ENCODE results near the gene UBXN4.
"Not testable (repeated sequence)": the region's sequence is repeated elsewhere in the genome, so short reads cannot be mapped to it uniquely, and the experiment has no call there.

The UBXN4 gene

DNA sequence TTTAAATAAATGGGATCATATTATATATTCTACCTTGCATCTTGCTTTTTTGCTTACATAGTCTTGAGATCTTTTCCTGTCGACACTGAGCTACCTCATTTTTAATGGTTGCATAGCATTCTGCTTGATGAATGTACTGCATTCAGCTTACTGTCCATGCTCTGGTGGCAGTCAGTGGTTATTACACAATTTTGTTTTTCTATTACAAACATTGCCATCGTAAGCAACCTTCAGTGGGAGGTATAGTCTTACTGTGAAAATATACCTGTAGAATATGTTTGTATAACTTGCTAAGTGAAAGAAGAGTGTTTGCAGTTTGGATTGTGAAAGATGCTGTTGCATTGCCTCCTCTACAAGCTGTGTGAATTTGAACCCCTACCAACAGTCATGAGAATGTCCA is 43.4 kb downstream of the UBXN4 start:
- no peaks in the 10 kb centered on the region for H3K27me3 Mint-ChIP-seq
- H3K9me3 Mint-ChIP-seq: no peaks in the 10 kb centered on the region
- H3K36me3 Mint-ChIP-seq (ENCODE audit: low read depth): peaks cover 84% of the 10 kb centered on the region
- H3K4me3 Mint-ChIP-seq: no peak overlapping the region
- no peak for DNase-seq
- H3K4me1 Mint-ChIP-seq (ENCODE audit: low read depth): no peaks in the 10 kb centered on the region
- H3K27ac Mint-ChIP-seq: no peak overlapping the region

- H3K4me1 Mint-ChIP-seq (ENCODE audit: low read depth): peaks cover under 1% of the 10 kb centered on the region
- no peak for DNase-seq
- no peaks in the 10 kb centered on the region for H3K9me3 Mint-ChIP-seq
- no peak overlapping the region for H3K4me3 Mint-ChIP-seq
- peaks cover 66% of the 10 kb centered on the region for H3K36me3 Mint-ChIP-seq (ENCODE audit: low read depth)
- no peaks in the 10 kb centered on the region for H3K27me3 Mint-ChIP-seq
- no peak overlapping the region for H3K27ac Mint-ChIP-seq
Observed at GRCh38 chr2:135786823-135787222, 45.2 kb downstream of the UBXN4 start.

- no peaks in the 10 kb centered on the region for H3K27me3 Mint-ChIP-seq
- H3K9me3 Mint-ChIP-seq: no peaks in the 10 kb centered on the region
- H3K27ac Mint-ChIP-seq: no peak overlapping the region
- peaks cover 30% of the 10 kb centered on the region for H3K36me3 Mint-ChIP-seq (ENCODE audit: low read depth)
- peaks cover 23% of the 10 kb centered on the region for H3K4me1 Mint-ChIP-seq (ENCODE audit: low read depth)
- DNase-seq: no peak
- H3K4me3 Mint-ChIP-seq: no peak overlapping the region
Observed at GRCh38 chr2:135790423-135790822, 48.8 kb downstream of the UBXN4 start.

DNA sequence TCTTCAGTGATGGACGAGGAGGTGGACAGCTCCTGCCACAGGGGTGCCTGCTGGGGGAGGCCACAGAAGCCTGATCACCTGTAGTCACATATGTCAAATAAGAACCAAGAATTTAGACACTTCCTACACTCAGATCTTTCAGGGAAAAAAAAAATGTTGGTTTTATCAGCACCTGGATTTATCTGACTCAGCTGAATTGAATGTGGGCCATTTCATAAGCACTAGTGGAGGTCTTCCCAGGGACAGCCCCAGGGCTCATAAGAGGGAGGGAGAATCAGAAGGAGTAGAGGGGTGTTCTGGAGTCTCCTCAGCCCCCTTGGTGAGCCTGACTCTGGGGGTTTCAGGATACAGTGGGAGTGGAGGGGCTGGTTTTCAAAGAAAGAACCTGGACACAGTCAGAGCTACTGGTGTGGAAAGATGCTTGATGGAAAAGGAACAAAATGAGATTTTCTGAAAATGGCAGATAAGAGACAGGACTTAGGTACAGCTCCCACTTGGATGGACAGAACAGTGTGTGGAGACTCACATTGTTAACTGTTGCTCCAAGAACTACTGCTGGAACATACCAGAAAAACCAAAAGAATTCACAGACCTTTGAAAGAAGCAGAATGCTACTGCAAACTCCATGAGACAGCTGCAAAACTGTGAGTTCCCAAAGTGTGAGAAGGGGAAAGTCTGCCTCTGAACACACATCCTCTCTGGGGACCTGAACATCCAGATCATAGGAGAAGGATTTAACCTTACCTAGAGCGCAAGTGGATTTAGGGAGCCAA is 49.9 kb downstream of the UBXN4 start:
- no peaks in the 10 kb centered on the region for H3K9me3 Mint-ChIP-seq
- H3K4me1 Mint-ChIP-seq (ENCODE audit: low read depth): peaks cover 23% of the 10 kb centered on the region
- peaks cover 19% of the 10 kb centered on the region for H3K36me3 Mint-ChIP-seq (ENCODE audit: low read depth)
- no peaks in the 10 kb centered on the region for H3K27me3 Mint-ChIP-seq
- DNase-seq: no peak
- no peak overlapping the region for H3K4me3 Mint-ChIP-seq
- H3K27ac Mint-ChIP-seq: no peak overlapping the region

DNA sequence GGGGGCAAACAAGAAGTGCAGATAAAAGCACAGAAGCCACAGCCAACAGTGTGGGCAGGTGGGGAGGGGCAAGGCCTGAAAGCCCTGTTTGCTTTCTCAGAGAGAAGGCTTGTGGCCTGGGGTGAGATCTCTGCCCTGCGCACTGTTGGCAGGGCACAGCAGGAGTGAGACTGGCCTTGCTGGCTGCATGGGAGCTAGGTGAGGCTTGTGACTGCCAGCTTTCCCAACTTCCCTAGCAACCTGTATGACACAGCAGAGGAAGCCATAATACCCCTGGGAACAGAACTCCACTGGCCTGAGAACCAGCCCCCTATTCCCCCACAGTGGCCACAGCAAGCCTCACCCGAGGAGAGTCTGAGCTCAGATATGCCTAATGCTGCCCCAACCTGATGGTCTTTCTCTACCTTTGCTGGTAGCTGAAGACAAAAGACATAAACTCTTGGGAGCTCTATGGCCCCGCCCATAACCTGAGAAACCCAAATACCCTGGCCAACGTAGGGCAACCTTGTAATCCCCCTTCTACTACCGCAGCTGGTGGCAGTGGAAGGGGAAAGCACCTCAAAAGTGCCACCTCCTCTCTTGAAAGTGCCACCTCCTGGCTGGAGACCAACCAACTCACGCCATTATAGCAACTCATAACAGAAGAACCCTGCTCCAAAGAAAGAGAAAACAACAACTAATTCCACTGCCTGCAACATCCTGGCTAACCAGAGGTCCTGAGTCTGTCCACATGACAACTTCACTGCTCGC is 50.9 kb downstream of the UBXN4 start:
- Mint-ChIP-seq H3K4me1 (ENCODE audit: low read depth) (peaks cover 26% of the 10 kb centered on the region), H3K36me3 (ENCODE audit: low read depth) (peaks cover 9% of the 10 kb centered on the region), H3K4me3 (no peak overlapping the region), H3K27me3 (no peaks in the 10 kb centered on the region), H3K9me3 (no peaks in the 10 kb centered on the region), H3K27ac (no peak overlapping the region)
- no peak for DNase-seq

- DNase-seq; H3K27me3 Mint-ChIP-seq; H3K27ac Mint-ChIP-seq; H3K4me3 Mint-ChIP-seq; H3K36me3 Mint-ChIP-seq (ENCODE audit: low read depth): not testable (repeated sequence)
- H3K9me3 Mint-ChIP-seq: peaks cover 12% of the 10 kb centered on the region
- peaks cover 28% of the 10 kb centered on the region for H3K4me1 Mint-ChIP-seq (ENCODE audit: low read depth)
Observed at GRCh38 chr2:135795641-135796040, 54.0 kb downstream of the UBXN4 start.

- H3K36me3 Mint-ChIP-seq (ENCODE audit: low read depth): peaks cover 15% of the 10 kb centered on the region
- no peak overlapping the region for H3K4me3 Mint-ChIP-seq
- H3K27me3 Mint-ChIP-seq: no peaks in the 10 kb centered on the region
- no peak overlapping the region for H3K27ac Mint-ChIP-seq
- peaks cover 30% of the 10 kb centered on the region for H3K4me1 Mint-ChIP-seq (ENCODE audit: low read depth)
- no peak for DNase-seq
- H3K9me3 Mint-ChIP-seq: peaks cover 18% of the 10 kb centered on the region
Observed at GRCh38 chr2:135796606-135797005, 55.0 kb downstream of the UBXN4 start.

DNA sequence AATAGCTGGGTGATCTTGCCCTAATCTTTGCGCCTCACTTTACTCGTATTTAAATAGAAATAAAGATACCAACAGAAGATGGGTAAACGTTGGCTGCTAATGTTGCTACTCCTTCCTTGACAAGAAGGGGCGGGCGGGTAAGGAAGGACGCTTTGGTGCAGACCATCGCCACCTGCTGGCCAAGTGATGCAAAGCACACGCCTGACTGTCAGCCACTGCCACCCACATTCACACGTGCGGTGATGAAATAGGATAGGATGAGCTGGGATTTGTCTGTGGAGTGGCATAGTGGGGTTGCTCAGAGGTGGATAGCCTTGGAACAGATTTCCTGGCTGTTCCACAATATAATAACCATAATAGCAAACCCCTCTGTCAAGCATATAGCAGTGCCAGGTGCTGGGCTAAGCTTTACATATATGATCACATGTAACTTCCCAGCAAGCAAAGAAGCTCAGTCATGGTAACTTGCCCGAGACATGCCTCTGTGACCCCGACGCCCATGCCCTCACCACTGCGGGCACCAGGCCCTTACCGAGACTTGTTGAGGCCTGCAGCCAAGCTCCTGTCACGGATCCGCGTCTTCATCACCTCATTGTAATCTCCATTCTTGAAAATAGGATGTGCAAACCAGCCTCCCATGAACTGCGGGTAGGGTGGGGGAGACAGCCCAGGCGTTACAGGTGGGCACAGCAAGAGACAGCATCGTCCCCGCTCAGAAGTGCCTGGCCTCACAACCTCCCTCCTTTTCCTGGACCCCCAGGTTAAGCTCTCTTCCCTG is 56.0 kb downstream of the UBXN4 start:
- H3K9me3 Mint-ChIP-seq: peaks cover 18% of the 10 kb centered on the region
- no peak overlapping the region for H3K4me3 Mint-ChIP-seq
- peak; percentile 83 for DNase-seq
- peaks cover 22% of the 10 kb centered on the region for H3K4me1 Mint-ChIP-seq (ENCODE audit: low read depth)
- no peak overlapping the region for H3K27ac Mint-ChIP-seq
- no peaks in the 10 kb centered on the region for H3K27me3 Mint-ChIP-seq
- peaks cover 17% of the 10 kb centered on the region for H3K36me3 Mint-ChIP-seq (ENCODE audit: low read depth)

DNA sequence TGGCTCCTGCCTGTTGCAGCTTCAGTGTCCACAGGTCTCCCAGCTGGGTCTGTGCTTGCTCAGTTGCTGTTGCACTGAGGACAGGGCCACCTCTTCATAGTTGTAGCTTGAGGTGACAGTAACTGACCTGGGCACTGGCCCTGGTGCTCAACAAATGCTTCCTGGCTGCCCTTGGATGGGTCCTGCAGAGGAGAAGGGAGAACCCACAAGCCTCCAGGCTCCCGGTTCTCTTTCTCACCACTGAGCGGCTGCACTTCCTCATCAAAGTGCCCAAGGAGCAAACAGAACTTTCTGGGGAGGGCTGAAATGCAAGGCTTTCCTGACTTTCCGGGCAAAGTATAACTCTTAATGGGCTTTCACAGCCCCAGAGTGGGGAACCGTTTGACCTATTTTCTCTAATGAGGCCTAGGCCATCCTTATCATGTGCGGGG is 56.6 kb downstream of the UBXN4 start:
- no peak overlapping the region for H3K27ac Mint-ChIP-seq
- no peaks in the 10 kb centered on the region for H3K27me3 Mint-ChIP-seq
- peaks cover 18% of the 10 kb centered on the region for H3K9me3 Mint-ChIP-seq
- peaks cover 17% of the 10 kb centered on the region for H3K4me1 Mint-ChIP-seq (ENCODE audit: low read depth)
- H3K4me3 Mint-ChIP-seq: no peak overlapping the region
- peaks cover 17% of the 10 kb centered on the region for H3K36me3 Mint-ChIP-seq (ENCODE audit: low read depth)
- DNase-seq: no peak

- no peak overlapping the region for H3K27ac Mint-ChIP-seq
- peaks cover 18% of the 10 kb centered on the region for H3K9me3 Mint-ChIP-seq
- peaks cover 15% of the 10 kb centered on the region for H3K4me1 Mint-ChIP-seq (ENCODE audit: low read depth)
- H3K27me3 Mint-ChIP-seq: no peaks in the 10 kb centered on the region
- DNase-seq: no peak
- H3K36me3 Mint-ChIP-seq (ENCODE audit: low read depth): peaks cover 17% of the 10 kb centered on the region
- no peak overlapping the region for H3K4me3 Mint-ChIP-seq
Observed at GRCh38 chr2:135798762-135799161, 57.1 kb downstream of the UBXN4 start.

DNA sequence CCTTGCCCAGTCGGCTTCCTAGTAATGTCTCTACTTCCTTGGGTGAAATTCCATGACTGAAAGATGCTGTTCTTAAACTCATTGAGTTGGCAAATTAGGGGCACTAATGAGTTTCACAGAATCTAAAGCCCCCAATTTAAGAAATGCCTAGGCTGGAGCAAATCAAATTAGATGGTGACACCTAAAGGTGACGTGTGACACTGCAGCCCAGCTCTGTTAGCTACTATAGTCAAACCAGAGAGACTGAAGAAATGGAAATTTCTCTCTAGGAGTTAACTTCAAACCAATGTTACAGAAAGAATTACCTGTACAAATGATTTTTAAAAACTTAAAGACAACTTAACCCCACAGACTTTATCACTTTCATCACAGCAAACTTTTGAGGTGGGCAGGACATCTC is 58.1 kb downstream of the UBXN4 start:
- Mint-ChIP-seq H3K9me3 (peaks cover 18% of the 10 kb centered on the region), H3K27ac (no peak overlapping the region), H3K27me3 (no peaks in the 10 kb centered on the region), H3K4me3 (no peak overlapping the region), H3K36me3 (ENCODE audit: low read depth) (peaks cover 17% of the 10 kb centered on the region), H3K4me1 (ENCODE audit: low read depth) (peaks cover 11% of the 10 kb centered on the region)
- no peak for DNase-seq

DNA sequence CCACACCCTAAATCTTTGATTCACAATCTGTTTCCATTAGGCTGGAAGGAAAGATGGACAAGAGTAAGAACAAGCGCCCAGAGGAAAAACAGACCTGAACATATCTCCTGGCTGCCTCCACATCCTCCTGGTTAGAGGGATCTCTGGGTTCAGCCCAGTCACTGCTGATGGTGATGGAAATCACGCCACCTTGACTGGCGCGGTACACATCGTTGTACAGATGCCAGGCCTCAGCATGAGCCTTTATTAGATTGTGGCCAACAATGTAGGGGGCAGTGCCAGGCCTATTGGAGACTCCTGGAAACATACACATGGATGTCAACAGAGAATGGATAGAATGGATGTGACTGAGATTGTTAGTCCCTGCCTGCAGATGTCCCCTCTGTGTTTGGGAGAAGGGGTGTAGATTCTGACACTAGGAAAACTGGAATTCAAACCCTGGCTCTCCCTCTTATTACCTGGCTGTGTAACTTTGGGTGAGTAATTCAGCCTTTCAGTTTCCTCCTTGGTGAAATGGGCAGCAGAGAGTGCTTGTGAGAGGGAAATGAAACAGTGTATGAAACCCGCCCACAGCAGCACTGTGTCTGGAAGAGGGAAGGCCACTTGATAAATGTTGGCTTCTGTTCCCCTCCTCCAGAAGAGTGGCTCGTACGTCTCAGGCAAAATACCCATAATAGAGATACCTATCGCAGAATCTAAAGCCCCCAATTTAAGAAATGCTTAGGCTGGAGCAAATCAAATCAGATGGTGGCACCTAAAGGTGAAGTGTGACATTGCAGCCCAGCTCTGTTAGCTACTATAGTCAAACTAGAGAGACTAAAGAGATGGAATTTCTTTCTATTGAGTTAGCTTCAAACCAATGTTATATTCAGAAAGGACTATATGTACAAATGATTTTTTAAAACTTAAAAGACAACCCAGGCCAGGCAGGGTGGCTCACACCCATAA is 59.1 kb downstream of the UBXN4 start:
- Mint-ChIP-seq H3K9me3 (peaks cover 18% of the 10 kb centered on the region), H3K4me1 (ENCODE audit: low read depth) (peaks cover 7% of the 10 kb centered on the region), H3K4me3 (no peak overlapping the region), H3K36me3 (ENCODE audit: low read depth) (peaks cover 17% of the 10 kb centered on the region), H3K27ac (no peak overlapping the region), H3K27me3 (no peaks in the 10 kb centered on the region)
- no peak for DNase-seq

GRCh38 chr2:135802350-135802749 is 60.7 kb downstream of the UBXN4 start:
- Mint-ChIP-seq H3K36me3 (ENCODE audit: low read depth) (peaks cover 17% of the 10 kb centered on the region), H3K4me3 (no peak overlapping the region), H3K9me3 (peaks cover 18% of the 10 kb centered on the region), H3K27me3 (no peaks in the 10 kb centered on the region), H3K4me1 (ENCODE audit: low read depth) (peaks cover 7% of the 10 kb centered on the region), H3K27ac (no peak overlapping the region)
- DNase-seq: no peak

DNA sequence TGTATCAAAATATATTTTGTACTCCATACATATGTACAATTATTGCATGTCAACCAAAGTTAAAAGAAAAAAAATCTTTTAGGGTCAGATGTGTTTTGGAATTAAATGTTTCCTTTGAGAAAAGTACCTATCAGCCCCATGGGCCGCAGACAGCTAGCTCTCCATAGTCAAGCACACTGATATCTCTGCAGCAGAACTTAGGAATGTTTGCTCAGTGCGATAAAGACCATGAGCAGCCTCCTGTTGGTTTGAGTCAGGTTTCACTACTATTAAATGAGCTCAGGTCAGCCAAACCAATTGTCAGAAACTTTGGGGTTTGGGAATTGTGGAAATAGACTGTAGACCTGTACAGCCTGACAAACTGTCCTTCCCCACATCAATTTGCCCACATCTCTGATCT is 61.6 kb downstream of the UBXN4 start:
- H3K27ac Mint-ChIP-seq: no peak overlapping the region
- peaks cover 17% of the 10 kb centered on the region for H3K36me3 Mint-ChIP-seq (ENCODE audit: low read depth)
- H3K4me1 Mint-ChIP-seq (ENCODE audit: low read depth): peaks cover 2% of the 10 kb centered on the region
- H3K9me3 Mint-ChIP-seq: peaks cover 18% of the 10 kb centered on the region
- DNase-seq: no peak
- no peaks in the 10 kb centered on the region for H3K27me3 Mint-ChIP-seq
- no peak overlapping the region for H3K4me3 Mint-ChIP-seq

All from activated T-cell treated with anti-CD3 and anti-CD28 coated beads, Interleukin-2, amount 50 U/mL, for 24 hours (primary cell).